A673 (cell line): Measurements from ENCODE around the gene TFDP1. TPM values are rescaled to one million over a fixed set of nuclear protein-coding genes. Genes with fewer than 3 reads are reported as not detected.

Experiments used
- BruUV-seq: library from RNA; stranded (reverse); fragments of 400-500 nt; replicated peaks from 2 replicates; lab custom pipeline; 2021; lab: Mats Ljungman, UMichigan
- CTCF ChIA-PET: fragments of 300-600 bp; sonication (Branson Sonifier 250); formaldehyde crosslinking; loops from one replicate; lab custom pipeline; 2022; ENCODE audit warnings: antibody characterized with exemption; lab: Charles Lee
- POLR2A ChIA-PET: fragments of 300-600 bp; sonication (Branson Sonifier 250); formaldehyde crosslinking; loops from one replicate; lab custom pipeline; 2022; ENCODE audit warnings: antibody characterized with exemption; ENCODE audit not compliant: low non-redundant PET; lab: Charles Lee
- DNase-seq: peaks from one replicate; pipeline ENCODE4 v3.0.0-alpha.2; 2015; ENCODE audit warnings: low spot score
- H3K27ac ChIP-seq: fragments of 200-600 bp; sonication (generic); 2 replicates; pipeline ENCODE4 v1.5.1; 2016; ENCODE audit warnings: mixed run types, low read depth, mild to moderate bottlenecking, mixed read lengths, antibody characterized with exemption, low read length; ENCODE audit not compliant: poor library complexity, severe bottlenecking
- H3K27me3 ChIP-seq: fragments of 200-600 bp; sonication (generic); replicated peaks from 2 replicates; pipeline ENCODE4 v1.6.1; 2017; ENCODE audit warnings: mixed run types, low read depth, mild to moderate bottlenecking, mixed read lengths, antibody characterized with exemption, low read length; ENCODE audit not compliant: insufficient read depth, poor library complexity
- H3K36me3 ChIP-seq: fragments of 200-600 bp; sonication (generic); 2 replicates; pipeline ENCODE4 v1.6.1; 2016; ENCODE audit warnings: mixed run types, mild to moderate bottlenecking, mixed read lengths, antibody characterized with exemption, low read length; ENCODE audit not compliant: insufficient read depth, poor library complexity, severe bottlenecking
- H3K4me1 ChIP-seq: fragments of 200-600 bp; sonication (generic); 2 replicates; pipeline ENCODE4 v1.6.1; 2017; ENCODE audit warnings: mixed run types, mild to moderate bottlenecking, mixed read lengths, antibody characterized with exemption, low read length; ENCODE audit not compliant: insufficient read depth, poor library complexity, severe bottlenecking
- H3K4me3 ChIP-seq: fragments of 200-600 bp; sonication (generic); 2 replicates; pipeline ENCODE4 v1.5.1; 2016; ENCODE audit warnings: low read depth, mixed run types, mild to moderate bottlenecking, mixed read lengths, low read length; ENCODE audit not compliant: poor library complexity, severe bottlenecking
- H3K9me3 ChIP-seq: fragments of 200-600 bp; sonication (generic); 2 replicates; pipeline ENCODE4 v1.6.1; 2016; ENCODE audit warnings: mixed run types, low read depth, mild to moderate bottlenecking, mixed read lengths, antibody characterized with exemption, low read length; ENCODE audit not compliant: poor library complexity, severe bottlenecking
- CTCF ChIP-seq: fragments of 300-800, 200-600 bp; sonication (generic); conservative IDR thresholded peaks from 2 replicates; pipeline ENCODE4 v1.5.1; 2017; ENCODE audit warnings: low read depth, mild to moderate bottlenecking, antibody characterized with exemption, low read length, moderate library complexity, mixed read lengths
- EZH2 ChIP-seq: fragments of 200-600 bp; sonication (generic); IDR thresholded peaks from 2 replicates; pipeline ENCODE4 v1.6.1; 2017; ENCODE audit warnings: borderline replicate concordance, low read depth, mild to moderate bottlenecking, mixed read lengths, antibody characterized with exemption, low read length; ENCODE audit not compliant: poor library complexity, severe bottlenecking
- intact Hi-C: fragments of 100-400 bp; cut with micrococcal nuclease; formaldehyde crosslinking; loops from one replicate; pipeline ENCODE4 v1.10.0; 2022; ENCODE audit not compliant: unreplicated experiment
- total RNA-seq: library from RNA; stranded (reverse); gene quantifications from 2 replicates; pipeline ENCODE4 v1.2.3, GENCODE V29; 2021

Gene TFDP1
- total RNA-seq, 1 experiment from 2014 or later = 153 TPM

GRCh38 chr13:113634279-113635047, 49.9 kb downstream of the TFDP1 start:
- H3K9me3 ChIP-seq = no peaks in the 10 kb centered on the region
- intact Hi-C loops = no loop called here
- no peaks in the 10 kb centered on the region for H3K27me3 ChIP-seq
- POLR2A ChIA-PET = no interaction called here
- DNase-seq = no peak
- H3K4me3 ChIP-seq = no peak overlapping the region
- no peaks in the 10 kb centered on the region for H3K4me1 ChIP-seq
- BruUV-seq = no TSS peak
- TF ChIP-seq EZH2 (no peak), CTCF (no peak)
- CTCF ChIA-PET = no interaction called here
- no peak overlapping the region for H3K27ac ChIP-seq
- H3K36me3 ChIP-seq = peaks cover 79% of the 10 kb centered on the region

GRCh38 chr13:113635048-113635420, 50.5 kb downstream of the TFDP1 start:
- intact Hi-C loops = no loop called here
- POLR2A ChIA-PET = no interaction called here
- no TSS peak for BruUV-seq
- Histone ChIP-seq H3K9me3 (no peaks in the 10 kb centered on the region), H3K4me1 (no peaks in the 10 kb centered on the region), H3K4me3 (no peak overlapping the region), H3K27ac (no peak overlapping the region), H3K36me3 (peaks cover 82% of the 10 kb centered on the region), H3K27me3 (no peaks in the 10 kb centered on the region)
- DNase-seq = no peak
- CTCF ChIA-PET = no interaction called here
- TF ChIP-seq EZH2 (no peak), CTCF (no peak)

GRCh38 chr13:113635709-113636108, 51.2 kb downstream of the TFDP1 start:
- intact Hi-C loops = no loop called here
- Histone ChIP-seq H3K27ac (no peak overlapping the region), H3K36me3 (peaks cover 85% of the 10 kb centered on the region), H3K9me3 (no peaks in the 10 kb centered on the region), H3K4me1 (no peaks in the 10 kb centered on the region), H3K27me3 (no peaks in the 10 kb centered on the region), H3K4me3 (no peak overlapping the region)
- ChIA-PET CTCF (no interaction called here), POLR2A (no interaction called here)
- no TSS peak for BruUV-seq
- DNase-seq = no peak
- TF ChIP-seq EZH2 (no peak), CTCF (no peak)
